ENCODE data around the gene BTNL3.

The BTNL3 gene

GRCh38 chr5:181031716-181032115 is 43.1 kb downstream of the BTNL3 start:
- H3K9me3 ChIP-seq (ENCODE audit: low read length), result no peaks in the 10 kb centered on the region
- H2AFZ ChIP-seq (ENCODE audit: low read depth, low read length), result no peak overlapping the region
- H3K36me3 ChIP-seq (ENCODE audit: insufficient read depth, low read length), result no peaks in the 10 kb centered on the region
- H3K4me3 ChIP-seq (ENCODE audit: low read length), result no peak overlapping the region
- H3K27me3 ChIP-seq (ENCODE audit: insufficient read depth, low read length), result peaks cover 20% of the 10 kb centered on the region
- no peaks in the 10 kb centered on the region for H3K4me1 ChIP-seq (ENCODE audit: insufficient read depth, low read length)

DNA sequence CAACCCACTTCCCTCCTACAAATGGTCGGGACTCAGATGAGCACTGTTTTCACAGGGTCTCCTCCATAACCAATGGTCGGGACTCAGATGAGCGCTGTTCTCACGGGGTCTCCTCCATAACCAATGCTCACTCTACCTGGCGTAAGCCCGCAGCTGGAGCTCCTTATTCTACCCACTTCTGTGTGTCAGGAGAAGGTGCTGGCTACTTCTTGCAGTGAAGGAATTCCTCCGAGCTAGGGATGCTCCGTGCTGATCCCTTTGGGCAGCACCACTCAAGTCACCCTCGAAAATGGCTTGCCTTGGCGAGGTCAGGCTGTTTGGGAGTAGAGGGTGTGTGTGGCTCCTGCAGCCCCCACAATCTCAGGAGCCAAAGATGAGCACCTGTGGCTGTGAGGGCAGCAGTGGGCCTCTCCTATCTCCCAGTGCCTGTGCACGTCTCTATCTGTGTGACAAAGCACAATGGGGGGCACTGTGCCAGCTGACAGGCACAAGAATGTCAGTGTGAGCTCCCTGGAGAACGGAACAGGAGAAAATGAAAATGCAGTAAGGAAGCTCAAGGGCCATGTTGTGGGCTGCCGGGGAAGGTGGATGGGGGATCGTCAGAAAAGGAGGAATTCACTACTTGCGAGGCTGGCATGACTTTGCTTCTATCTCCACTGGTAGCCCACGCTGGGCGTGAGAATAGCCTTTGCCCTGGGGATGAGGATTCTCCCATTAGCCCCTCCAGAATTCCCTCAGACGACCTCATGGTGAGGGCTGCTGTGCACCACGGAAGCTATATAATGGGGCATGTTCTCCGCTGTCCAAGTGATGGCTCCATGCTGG is 47.6 kb downstream of the BTNL3 start:
- Histone ChIP-seq H2AFZ (ENCODE audit: low read depth, low read length) (no peak overlapping the region), H3K4me1 (ENCODE audit: insufficient read depth, low read length) (no peaks in the 10 kb centered on the region), H3K27me3 (ENCODE audit: insufficient read depth, low read length) (peaks cover 23% of the 10 kb centered on the region), H3K9me3 (ENCODE audit: low read length) (no peaks in the 10 kb centered on the region), H3K36me3 (ENCODE audit: insufficient read depth, low read length) (no peaks in the 10 kb centered on the region), H3K4me3 (ENCODE audit: low read length) (no peak overlapping the region)

DNA sequence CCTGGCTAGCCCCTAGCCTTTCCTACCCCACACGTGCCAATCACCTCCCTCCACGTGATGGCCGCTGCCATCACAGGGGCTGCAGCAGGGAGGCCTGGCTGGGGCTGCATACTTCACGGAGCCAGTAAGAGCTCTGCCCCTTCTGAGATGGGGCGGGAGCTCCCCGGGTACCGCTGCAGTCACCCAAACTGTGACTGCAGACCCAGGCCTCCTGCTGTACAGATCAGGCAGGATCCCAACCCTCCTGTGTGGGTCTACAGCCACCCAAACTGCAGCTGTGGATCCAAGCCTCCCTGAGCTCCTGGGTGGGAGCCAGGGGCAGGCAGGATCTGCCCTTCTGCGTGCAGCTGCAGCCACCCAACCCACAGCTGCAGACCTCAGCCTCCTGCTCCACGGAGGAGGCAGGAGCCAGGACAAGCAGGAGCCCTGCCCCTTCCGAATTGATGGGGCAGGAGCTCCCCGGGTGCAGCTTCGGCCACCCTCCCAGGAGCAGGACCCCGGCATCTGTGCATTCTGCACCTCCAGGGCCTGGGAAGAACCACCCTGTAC is 48.2 kb downstream of the BTNL3 start:
- Histone ChIP-seq H3K36me3 (ENCODE audit: insufficient read depth, low read length) (no peaks in the 10 kb centered on the region), H2AFZ (ENCODE audit: low read depth, low read length) (no peak overlapping the region), H3K4me3 (ENCODE audit: low read length) (no peak overlapping the region), H3K4me1 (ENCODE audit: insufficient read depth, low read length) (no peaks in the 10 kb centered on the region), H3K9me3 (ENCODE audit: low read length) (no peaks in the 10 kb centered on the region), H3K27me3 (ENCODE audit: insufficient read depth, low read length) (peaks cover 27% of the 10 kb centered on the region)

DNA sequence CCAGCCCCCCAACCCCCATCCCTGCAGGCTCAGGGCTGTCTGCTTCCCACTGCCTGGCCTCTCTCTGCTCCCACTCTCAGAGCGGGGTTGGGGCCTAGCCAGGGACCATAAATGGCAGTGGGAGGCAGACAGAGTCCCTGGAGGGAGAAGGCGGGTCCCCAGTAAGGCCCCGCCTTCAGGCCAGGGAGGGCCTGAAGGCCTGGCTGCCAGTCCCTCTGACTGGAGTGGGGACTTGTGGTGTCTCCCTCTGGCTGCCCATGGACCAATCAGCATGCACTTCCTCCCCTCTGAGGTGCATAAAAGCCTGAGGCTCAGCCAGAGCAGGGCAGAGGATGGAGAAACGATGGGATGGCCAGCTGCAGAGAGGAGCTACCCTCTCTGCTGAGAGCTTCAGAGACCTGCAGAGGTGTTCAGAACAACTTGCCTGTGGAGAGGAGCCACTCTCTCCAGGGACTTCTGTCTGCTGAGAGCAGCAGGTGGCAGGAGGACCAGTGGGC is 48.8 kb downstream of the BTNL3 start:
- Histone ChIP-seq H3K27me3 (ENCODE audit: insufficient read depth, low read length) (peaks cover 32% of the 10 kb centered on the region), H3K4me1 (ENCODE audit: insufficient read depth, low read length) (no peaks in the 10 kb centered on the region), H3K4me3 (ENCODE audit: low read length) (no peak overlapping the region), H3K9me3 (ENCODE audit: low read length) (no peaks in the 10 kb centered on the region), H3K36me3 (ENCODE audit: insufficient read depth, low read length) (no peaks in the 10 kb centered on the region), H2AFZ (ENCODE audit: low read depth, low read length) (no peak overlapping the region)

GRCh38 chr5:181039471-181039870 is 50.8 kb downstream of the BTNL3 start:
- no peaks in the 10 kb centered on the region for H3K4me1 ChIP-seq (ENCODE audit: insufficient read depth, low read length)
- no peaks in the 10 kb centered on the region for H3K36me3 ChIP-seq (ENCODE audit: insufficient read depth, low read length)
- no peak overlapping the region for H2AFZ ChIP-seq (ENCODE audit: low read depth, low read length)
- peaks cover 38% of the 10 kb centered on the region for H3K27me3 ChIP-seq (ENCODE audit: insufficient read depth, low read length)
- H3K9me3 ChIP-seq (ENCODE audit: low read length), result no peaks in the 10 kb centered on the region
- no peak overlapping the region for H3K4me3 ChIP-seq (ENCODE audit: low read length)

- Histone ChIP-seq H3K9me3 (ENCODE audit: low read length) (no peaks in the 10 kb centered on the region), H3K36me3 (ENCODE audit: insufficient read depth, low read length) (no peaks in the 10 kb centered on the region), H3K27me3 (ENCODE audit: insufficient read depth, low read length) (peaks cover 38% of the 10 kb centered on the region), H3K4me1 (ENCODE audit: insufficient read depth, low read length) (no peaks in the 10 kb centered on the region), H3K4me3 (ENCODE audit: low read length) (no peak within 1 kb of the TSS), H2AFZ (ENCODE audit: low read depth, low read length) (no peak within 1 kb of the TSS)
These were observed 51.4 kb downstream of the BTNL3 start, which contains the start of gene BTNL9 for GRCh38 chr5:181039931-181040630. Gene BTNL9, plus strand, starts transcription at chr5:181040266. Its CDS starts 5,224 bp downstream, at chr5:181045490.

GRCh38 chr5:181040631-181040945 is 51.9 kb downstream of the BTNL3 start:
- H3K36me3 ChIP-seq (ENCODE audit: insufficient read depth, low read length), result no peaks in the 10 kb centered on the region
- no peaks in the 10 kb centered on the region for H3K4me1 ChIP-seq (ENCODE audit: insufficient read depth, low read length)
- H3K9me3 ChIP-seq (ENCODE audit: low read length), result no peaks in the 10 kb centered on the region
- no peak overlapping the region for H3K4me3 ChIP-seq (ENCODE audit: low read length)
- H2AFZ ChIP-seq (ENCODE audit: low read depth, low read length), result no peak overlapping the region
- H3K27me3 ChIP-seq (ENCODE audit: insufficient read depth, low read length), result peaks cover 38% of the 10 kb centered on the region

DNA sequence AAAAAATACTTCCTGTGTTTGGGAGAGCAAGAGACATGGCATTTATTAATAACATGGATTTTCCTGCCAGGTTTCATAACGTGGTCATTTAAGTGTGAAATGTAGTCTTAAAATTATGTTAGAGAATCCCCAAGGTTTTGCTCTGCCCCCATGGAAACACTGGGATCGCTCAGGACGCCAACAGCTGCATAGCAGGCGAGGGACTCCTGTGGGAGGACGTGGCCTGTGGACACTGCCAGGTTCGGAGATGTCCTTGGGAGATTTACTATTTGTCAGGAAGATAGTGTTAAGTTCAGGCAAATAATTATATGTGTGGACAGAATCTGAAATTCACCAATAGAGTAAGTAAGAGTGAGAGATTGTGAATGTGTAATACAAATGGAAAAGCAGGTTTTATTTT is 52.4 kb downstream of the BTNL3 start:
- no peaks in the 10 kb centered on the region for H3K4me1 ChIP-seq (ENCODE audit: insufficient read depth, low read length)
- H3K27me3 ChIP-seq (ENCODE audit: insufficient read depth, low read length), result peaks cover 38% of the 10 kb centered on the region
- H2AFZ ChIP-seq (ENCODE audit: low read depth, low read length), result no peak overlapping the region
- H3K9me3 ChIP-seq (ENCODE audit: low read length), result no peaks in the 10 kb centered on the region
- no peak overlapping the region for H3K4me3 ChIP-seq (ENCODE audit: low read length)
- no peaks in the 10 kb centered on the region for H3K36me3 ChIP-seq (ENCODE audit: insufficient read depth, low read length)

- Histone ChIP-seq H2AFZ (ENCODE audit: low read depth, low read length) (no peak overlapping the region), H3K4me3 (ENCODE audit: low read length) (no peak overlapping the region), H3K36me3 (ENCODE audit: insufficient read depth, low read length) (no peaks in the 10 kb centered on the region), H3K9me3 (ENCODE audit: low read length) (no peaks in the 10 kb centered on the region), H3K27me3 (ENCODE audit: insufficient read depth, low read length) (peaks cover 36% of the 10 kb centered on the region), H3K4me1 (ENCODE audit: insufficient read depth, low read length) (no peaks in the 10 kb centered on the region)
These were observed 53.5 kb downstream of the BTNL3 start for GRCh38 chr5:181042036-181042713.

- peaks cover 37% of the 10 kb centered on the region for H3K27me3 ChIP-seq (ENCODE audit: insufficient read depth, low read length)
- no peaks in the 10 kb centered on the region for H3K36me3 ChIP-seq (ENCODE audit: insufficient read depth, low read length)
- H2AFZ ChIP-seq (ENCODE audit: low read depth, low read length), result no peak overlapping the region
- H3K4me3 ChIP-seq (ENCODE audit: low read length), result no peak overlapping the region
- H3K9me3 ChIP-seq (ENCODE audit: low read length), result no peaks in the 10 kb centered on the region
- no peaks in the 10 kb centered on the region for H3K4me1 ChIP-seq (ENCODE audit: insufficient read depth, low read length)
These were observed 54.1 kb downstream of the BTNL3 start for GRCh38 chr5:181042722-181043121.

DNA sequence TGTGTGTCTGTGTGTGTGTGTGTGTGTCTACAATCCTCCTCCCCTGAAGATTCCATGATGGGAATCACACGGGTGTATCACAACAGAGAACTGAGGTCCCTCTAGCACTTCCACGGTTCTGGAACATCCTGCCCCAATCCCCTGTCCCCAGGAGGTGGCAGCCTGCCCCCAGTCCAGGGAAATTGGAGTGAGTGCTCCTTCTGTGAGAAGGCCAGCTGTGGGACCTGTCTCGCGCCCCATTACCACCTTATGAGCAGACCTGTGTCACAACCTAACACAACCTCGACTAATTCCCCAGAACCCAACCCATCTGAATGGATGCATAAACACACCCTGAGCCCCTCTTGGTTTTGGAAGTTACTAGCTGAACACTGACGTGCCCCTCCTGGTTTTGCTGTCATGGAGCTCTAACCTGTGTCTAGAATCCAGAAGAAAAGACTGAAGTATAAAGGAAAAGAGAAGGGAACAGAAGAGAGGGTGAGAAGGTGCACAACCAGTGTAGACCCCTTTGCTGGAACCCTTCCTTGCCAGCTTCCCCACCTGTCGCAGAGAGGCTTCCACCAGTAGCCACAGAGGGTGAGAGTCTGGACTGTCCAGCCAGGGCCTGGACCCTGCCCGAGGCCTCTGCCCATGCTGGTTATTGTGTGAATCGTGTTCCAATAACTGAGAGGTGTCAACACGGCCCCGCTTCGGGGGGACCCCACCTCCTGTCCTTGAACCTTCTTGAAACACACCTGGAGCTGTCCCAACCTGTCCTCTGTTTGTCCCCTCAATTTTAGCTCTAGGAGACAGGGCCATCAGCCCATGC is 54.8 kb downstream of the BTNL3 start:
- Histone ChIP-seq H3K36me3 (ENCODE audit: insufficient read depth, low read length) (no peaks in the 10 kb centered on the region), H2AFZ (ENCODE audit: low read depth, low read length) (no peak overlapping the region), H3K9me3 (ENCODE audit: low read length) (no peaks in the 10 kb centered on the region), H3K4me1 (ENCODE audit: insufficient read depth, low read length) (no peaks in the 10 kb centered on the region), H3K4me3 (ENCODE audit: low read length) (no peak overlapping the region), H3K27me3 (ENCODE audit: insufficient read depth, low read length) (peaks cover 39% of the 10 kb centered on the region)

DNA sequence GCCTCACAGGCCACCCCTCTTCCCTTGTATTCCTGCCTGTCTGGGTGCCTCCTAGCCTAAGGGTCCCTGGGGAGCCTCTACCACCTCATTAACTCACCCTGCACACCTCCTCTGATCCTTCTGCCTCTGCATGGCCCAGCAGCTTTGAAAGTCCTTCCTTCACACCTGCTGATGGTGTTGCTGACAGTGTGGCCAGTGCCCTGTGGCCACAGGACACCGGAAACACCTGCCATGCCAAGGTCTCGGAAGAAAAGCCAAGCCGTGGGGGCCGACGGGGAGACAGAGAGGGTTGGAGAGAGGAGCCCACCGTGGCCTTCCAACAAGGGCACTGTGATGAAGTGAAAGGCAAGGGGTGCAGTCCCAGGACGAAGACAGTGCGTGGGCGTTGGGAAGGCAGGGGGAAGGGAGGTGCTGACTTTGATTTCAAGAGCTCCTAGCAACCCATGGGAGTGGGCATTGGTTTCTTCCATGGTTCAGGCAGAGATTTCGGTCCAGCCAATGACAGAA is 55.5 kb downstream of the BTNL3 start:
- peaks cover 38% of the 10 kb centered on the region for H3K27me3 ChIP-seq (ENCODE audit: insufficient read depth, low read length)
- H3K4me3 ChIP-seq (ENCODE audit: low read length), result no peak overlapping the region
- no peaks in the 10 kb centered on the region for H3K9me3 ChIP-seq (ENCODE audit: low read length)
- no peaks in the 10 kb centered on the region for H3K36me3 ChIP-seq (ENCODE audit: insufficient read depth, low read length)
- no peak overlapping the region for H2AFZ ChIP-seq (ENCODE audit: low read depth, low read length)
- no peaks in the 10 kb centered on the region for H3K4me1 ChIP-seq (ENCODE audit: insufficient read depth, low read length)

Data from neuron (in vitro differentiated cells).